ENCODE data around the gene SPECC1. TPM values are rescaled to one million over a fixed set of nuclear protein-coding genes. Genes with fewer than 3 reads are reported as not detected.

The SPECC1 gene
- total and polyA plus RNA-seq, 2 donors (not counting 1 experiment from before 2014, with no cell fraction given) = 13.4 to 30.9 TPM

DNA sequence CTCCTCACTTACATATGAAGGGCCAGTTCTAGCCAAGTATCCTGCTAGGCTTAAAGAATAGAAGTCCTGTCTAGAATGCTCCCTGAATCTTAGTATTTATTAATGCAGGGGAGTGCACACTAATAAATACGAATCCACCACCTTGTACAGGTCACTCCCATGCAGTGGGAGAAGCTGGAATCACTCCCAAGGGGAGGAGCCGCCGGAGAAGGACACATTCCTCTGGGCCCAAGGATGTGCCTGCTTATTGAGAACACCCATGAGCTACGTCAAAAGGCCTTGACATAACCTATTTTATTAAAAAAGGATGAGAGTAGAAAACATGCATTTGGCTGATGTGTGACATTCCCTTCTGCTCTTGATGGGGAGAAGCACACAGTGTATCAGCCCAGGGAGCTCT, 223.5 kb downstream of the SPECC1 start:
- H3K4me1 ChIP-seq (ENCODE audit: control insufficient read depth, extremely low read depth, insufficient read depth, low read length) = peaks cover 3% of the 10 kb centered on the region
- H3K36me3 ChIP-seq (ENCODE audit: control insufficient read depth, insufficient read depth, low read length) = no peaks in the 10 kb centered on the region
- no peak overlapping the region for H3K27ac ChIP-seq (ENCODE audit: insufficient read depth, low read length)
- no peak overlapping the region for H2AFZ ChIP-seq (ENCODE audit: low read length)
- no peak overlapping the region for H3K9ac ChIP-seq (ENCODE audit: insufficient read depth, low read length)
- H3K4me3 ChIP-seq (replicated peaks in 1 of 4; ENCODE audit: control extremely low read depth in 1 of 4, insufficient read depth in 1 of 4, low read depth in 3 of 4, low read length in 4 of 4) = no peak overlapping the region
- no peak for DNase-seq (ENCODE audit: low read depth in 2 of 2)
- no peaks in the 10 kb centered on the region for H3K9me3 ChIP-seq (ENCODE audit: control insufficient read depth, insufficient read depth, low read depth, low read length)
- no peaks in the 10 kb centered on the region for H3K27me3 ChIP-seq (ENCODE audit: control insufficient read depth, insufficient read depth, low read length)
- no peaks in the 10 kb centered on the region for H3K79me2 ChIP-seq (ENCODE audit: control insufficient read depth, insufficient read depth, low read length)
- no peak for TF ChIP-seq EZH2 (IDR thresholded peaks at IDR 0.05; ENCODE audit: low read length, missing control alignments)
- TF ChIP-seq, protein P1, sequence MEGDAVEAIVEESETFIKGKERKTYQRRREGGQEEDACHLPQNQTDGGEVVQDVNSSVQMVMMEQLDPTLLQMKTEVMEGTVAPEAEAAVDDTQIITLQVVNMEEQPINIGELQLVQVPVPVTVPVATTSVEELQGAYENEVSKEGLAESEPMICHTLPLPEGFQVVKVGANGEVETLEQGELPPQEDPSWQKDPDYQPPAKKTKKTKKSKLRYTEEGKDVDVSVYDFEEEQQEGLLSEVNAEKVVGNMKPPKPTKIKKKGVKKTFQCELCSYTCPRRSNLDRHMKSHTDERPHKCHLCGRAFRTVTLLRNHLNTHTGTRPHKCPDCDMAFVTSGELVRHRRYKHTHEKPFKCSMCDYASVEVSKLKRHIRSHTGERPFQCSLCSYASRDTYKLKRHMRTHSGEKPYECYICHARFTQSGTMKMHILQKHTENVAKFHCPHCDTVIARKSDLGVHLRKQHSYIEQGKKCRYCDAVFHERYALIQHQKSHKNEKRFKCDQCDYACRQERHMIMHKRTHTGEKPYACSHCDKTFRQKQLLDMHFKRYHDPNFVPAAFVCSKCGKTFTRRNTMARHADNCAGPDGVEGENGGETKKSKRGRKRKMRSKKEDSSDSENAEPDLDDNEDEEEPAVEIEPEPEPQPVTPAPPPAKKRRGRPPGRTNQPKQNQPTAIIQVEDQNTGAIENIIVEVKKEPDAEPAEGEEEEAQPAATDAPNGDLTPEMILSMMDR (conservative IDR thresholded peaks at IDR 0.05 in 1 of 2, IDR thresholded peaks at IDR 0.05 in 1 of 2; ENCODE audit: low read depth in 1 of 2, low read length in 2 of 2) = no peak
- no peak overlapping the region for H3K4me2 ChIP-seq (ENCODE audit: extremely low read depth, insufficient read depth, low read length)
- H4K20me1 ChIP-seq (ENCODE audit: control insufficient read depth, extremely low read depth, insufficient read depth, low read length) = no peaks in the 10 kb centered on the region

DNA sequence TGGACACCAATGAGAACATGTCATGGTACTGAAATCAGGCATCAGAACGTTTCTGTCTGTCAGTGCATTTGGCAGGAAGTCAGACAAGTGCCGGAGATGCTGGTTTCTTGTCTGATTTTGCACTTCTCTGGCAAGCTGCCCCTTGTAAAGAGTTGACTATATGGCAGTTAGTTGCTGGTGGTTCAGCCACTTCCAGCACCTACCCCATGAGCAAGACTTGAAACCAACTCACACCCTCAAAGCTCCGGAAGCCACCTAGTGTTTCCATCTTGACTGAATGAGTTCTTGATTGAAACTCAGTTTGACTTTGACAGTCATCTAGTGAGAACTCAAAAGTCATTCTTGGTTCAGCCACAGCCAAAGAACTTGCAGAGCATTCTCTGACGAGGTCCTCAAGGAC, 225.1 kb downstream of the SPECC1 start:
- Histone ChIP-seq H3K27ac (ENCODE audit: insufficient read depth, low read length) (no peak overlapping the region), H3K9me3 (ENCODE audit: control insufficient read depth, insufficient read depth, low read depth, low read length) (no peaks in the 10 kb centered on the region), H3K36me3 (ENCODE audit: control insufficient read depth, insufficient read depth, low read length) (no peaks in the 10 kb centered on the region), H4K20me1 (ENCODE audit: control insufficient read depth, extremely low read depth, insufficient read depth, low read length) (no peaks in the 10 kb centered on the region), H3K4me3 (replicated peaks in 1 of 4; ENCODE audit: control extremely low read depth in 1 of 4, insufficient read depth in 1 of 4, low read depth in 3 of 4, low read length in 4 of 4) (no peak overlapping the region), H3K4me2 (ENCODE audit: extremely low read depth, insufficient read depth, low read length) (no peak overlapping the region), H3K9ac (ENCODE audit: insufficient read depth, low read length) (no peak overlapping the region), H3K79me2 (ENCODE audit: control insufficient read depth, insufficient read depth, low read length) (no peaks in the 10 kb centered on the region), H3K4me1 (ENCODE audit: control insufficient read depth, extremely low read depth, insufficient read depth, low read length) (no peaks in the 10 kb centered on the region), H3K27me3 (ENCODE audit: control insufficient read depth, insufficient read depth, low read length) (no peaks in the 10 kb centered on the region), H2AFZ (ENCODE audit: low read length) (no peak overlapping the region)
- DNase-seq (ENCODE audit: low read depth in 2 of 2) = no peak
- TF ChIP-seq, protein P1 (conservative IDR thresholded peaks at IDR 0.05 in 1 of 2, IDR thresholded peaks at IDR 0.05 in 1 of 2; ENCODE audit: low read depth in 1 of 2, low read length in 2 of 2) = no peak
- no peak for TF ChIP-seq EZH2 (IDR thresholded peaks at IDR 0.05; ENCODE audit: low read length, missing control alignments)

DNA sequence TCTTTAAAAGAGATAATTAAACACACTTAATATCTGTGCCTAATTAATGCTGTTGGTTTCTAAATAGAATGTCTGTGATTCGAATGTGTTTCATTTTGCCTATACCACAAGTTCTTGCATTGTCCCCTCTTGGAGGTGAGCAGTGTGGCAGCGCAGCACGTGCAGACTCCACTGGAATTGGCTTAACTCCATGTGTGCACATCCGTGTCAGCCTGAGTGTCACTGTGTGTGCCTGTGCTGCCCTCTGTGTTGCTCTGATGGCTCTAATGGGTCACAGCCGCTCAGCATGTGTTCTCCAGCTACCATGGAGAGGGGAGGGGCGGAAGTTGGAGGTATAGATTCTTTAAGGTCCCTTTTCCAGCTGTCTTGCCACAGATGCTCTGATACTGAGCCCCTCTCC, 226.6 kb downstream of the SPECC1 start:
- H3K36me3 ChIP-seq (ENCODE audit: control insufficient read depth, insufficient read depth, low read length) = no peaks in the 10 kb centered on the region
- no peak overlapping the region for H3K9ac ChIP-seq (ENCODE audit: insufficient read depth, low read length)
- no peaks in the 10 kb centered on the region for H3K9me3 ChIP-seq (ENCODE audit: control insufficient read depth, insufficient read depth, low read depth, low read length)
- no peaks in the 10 kb centered on the region for H3K27me3 ChIP-seq (ENCODE audit: control insufficient read depth, insufficient read depth, low read length)
- no peak overlapping the region for H3K4me3 ChIP-seq (replicated peaks in 1 of 4; ENCODE audit: control extremely low read depth in 1 of 4, insufficient read depth in 1 of 4, low read depth in 3 of 4, low read length in 4 of 4)
- DNase-seq (ENCODE audit: low read depth in 2 of 2) = no peak
- no peaks in the 10 kb centered on the region for H3K4me1 ChIP-seq (ENCODE audit: control insufficient read depth, extremely low read depth, insufficient read depth, low read length)
- H2AFZ ChIP-seq (ENCODE audit: low read length) = no peak overlapping the region
- no peak for TF ChIP-seq EZH2 (IDR thresholded peaks at IDR 0.05; ENCODE audit: low read length, missing control alignments)
- TF ChIP-seq, protein P1 (conservative IDR thresholded peaks at IDR 0.05 in 1 of 2, IDR thresholded peaks at IDR 0.05 in 1 of 2; ENCODE audit: low read depth in 1 of 2, low read length in 2 of 2) = no peak
- H3K79me2 ChIP-seq (ENCODE audit: control insufficient read depth, insufficient read depth, low read length) = no peaks in the 10 kb centered on the region
- H4K20me1 ChIP-seq (ENCODE audit: control insufficient read depth, extremely low read depth, insufficient read depth, low read length) = no peaks in the 10 kb centered on the region
- H3K27ac ChIP-seq (ENCODE audit: insufficient read depth, low read length) = no peak overlapping the region
- no peak overlapping the region for H3K4me2 ChIP-seq (ENCODE audit: extremely low read depth, insufficient read depth, low read length)

Measured in fibroblast of lung (primary cell).